ENCODE results near the gene ERGIC1.

Gene ERGIC1

GRCh38 chr5:172949426-172949825, 115.4 kb downstream of the ERGIC1 start:
- DNase-seq (ENCODE audit: low read depth) = no peak

- DNase-seq (ENCODE audit: low read depth) = no peak
Measured at GRCh38 chr5:172950176-172950965, 116.3 kb downstream of the ERGIC1 start.

GRCh38 chr5:172951371-172952033, 117.5 kb downstream of the ERGIC1 start:
- DNase-seq (ENCODE audit: low read depth) = no peak

- no peak for DNase-seq (ENCODE audit: low read depth)
Measured at GRCh38 chr5:172952034-172952511, 118.0 kb downstream of the ERGIC1 start.

GRCh38 chr5:172953776-172954675, 120.0 kb downstream of the ERGIC1 start:
- no peak for DNase-seq (ENCODE audit: low read depth)

GRCh38 chr5:172954751-172955159, 120.7 kb downstream of the ERGIC1 start:
- no peak for DNase-seq (ENCODE audit: low read depth)

- no peak for DNase-seq (ENCODE audit: low read depth)
Measured at GRCh38 chr5:172956228-172956627, 122.2 kb downstream of the ERGIC1 start.

GRCh38 chr5:172956936-172957335, 122.9 kb downstream of the ERGIC1 start:
- DNase-seq (ENCODE audit: low read depth) = no peak

- no peak for DNase-seq (ENCODE audit: low read depth)
Measured at GRCh38 chr5:172957458-172957857, 123.4 kb downstream of the ERGIC1 start.

- DNase-seq (ENCODE audit: low read depth) = peak; percentile 31
Measured at GRCh38 chr5:172958331-172959046, 124.4 kb downstream of the ERGIC1 start.

- DNase-seq (ENCODE audit: low read depth) = no peak
Measured at GRCh38 chr5:172959824-172960799, 126.1 kb downstream of the ERGIC1 start.

- no peak for DNase-seq (ENCODE audit: low read depth)
Measured at GRCh38 chr5:172969921-172970320, 135.9 kb downstream of the ERGIC1 start.

GRCh38 chr5:172971482-172971881, 137.4 kb downstream of the ERGIC1 start:
- DNase-seq (ENCODE audit: low read depth) = no peak

GRCh38 chr5:172972552-172972951, 138.5 kb downstream of the ERGIC1 start:
- no peak for DNase-seq (ENCODE audit: low read depth)

GRCh38 chr5:172973127-172973916, 139.3 kb downstream of the ERGIC1 start:
- no peak for DNase-seq (ENCODE audit: low read depth)

- no peak for DNase-seq (ENCODE audit: low read depth)
Measured at GRCh38 chr5:172973931-172974330, 139.9 kb downstream of the ERGIC1 start.

GRCh38 chr5:172975289-172975688, 141.2 kb downstream of the ERGIC1 start:
- DNase-seq (ENCODE audit: low read depth) = no peak

- DNase-seq (ENCODE audit: low read depth) = no peak
Measured at GRCh38 chr5:172979778-172980177, 145.7 kb downstream of the ERGIC1 start.

- no peak for DNase-seq (ENCODE audit: low read depth)
Measured at GRCh38 chr5:172981931-172982330, 147.9 kb downstream of the ERGIC1 start.

Measured in stimulated activated CD8-positive, alpha-beta memory T cell treated with anti-CD3 and anti-CD28 coated beads, Interleukin-12 subunit alpha, Interleukin-12 subunit beta, amount 100 ng/mL, for 1 hour (primary cell).